Measurements from ENCODE around the gene CAMSAP2. TPM values are rescaled to one million over a fixed set of nuclear protein-coding genes. Genes with fewer than 3 reads are reported as not detected.

CAMSAP2 gene
- total and polyA plus RNA-seq, 5 donors from 2014 or later: 0.13 to 8.4 (median 0.60) TPM

- no peaks in the 10 kb centered on the region for H3K36me3 ChIP-seq (ENCODE audit: control insufficient read depth, insufficient read depth, low read length)
- H3K4me1 Mint-ChIP-seq: no peaks in the 10 kb centered on the region
- H3K27ac ChIP-seq (ENCODE audit: insufficient read depth, low read length, poor library complexity, severe bottlenecking): no peak overlapping the region
- ATAC-seq (ENCODE audit: low read depth in 2 of 2): no peak
- no peaks in the 10 kb centered on the region for H3K36me3 Mint-ChIP-seq
- no peak overlapping the region for H3K4me3 ChIP-seq (ENCODE audit: low read depth, low read length)
- no peaks in the 10 kb centered on the region for H3K4me1 ChIP-seq (ENCODE audit: control insufficient read depth, insufficient read depth, low read length, poor library complexity, severe bottlenecking)
- no peaks in the 10 kb centered on the region for H3K9me3 ChIP-seq (ENCODE audit: control insufficient read depth in 2 of 2, low read length in 2 of 2)
- no peak overlapping the region for H3K27ac Mint-ChIP-seq
- H3K9me3 Mint-ChIP-seq: peaks cover 0 to 3% (median 0%) of the 10 kb centered on the region in 7 donors
- no peak overlapping the region for H3K4me3 Mint-ChIP-seq
- no peak for DNase-seq
- no peaks in the 10 kb centered on the region for H3K27me3 ChIP-seq (ENCODE audit: control insufficient read depth, insufficient read depth, low read length)
- peaks cover 9% of the 10 kb centered on the region for H3K27me3 Mint-ChIP-seq
Observed at GRCh38 chr1:200706111-200706814, 32.4 kb upstream of the CAMSAP2 start.

GRCh38 chr1:200707116-200707515, 31.6 kb upstream of the CAMSAP2 start:
- no peak overlapping the region for H3K27ac ChIP-seq (ENCODE audit: insufficient read depth, low read length, poor library complexity, severe bottlenecking)
- no peak overlapping the region for H3K4me3 ChIP-seq (ENCODE audit: low read depth, low read length)
- peak overlapping the region in 1 of 3 donors; percentile 40 for H3K27ac Mint-ChIP-seq
- no peaks in the 10 kb centered on the region for H3K27me3 ChIP-seq (ENCODE audit: control insufficient read depth, insufficient read depth, low read length)
- no peaks in the 10 kb centered on the region for H3K4me1 Mint-ChIP-seq
- no peaks in the 10 kb centered on the region for H3K4me1 ChIP-seq (ENCODE audit: control insufficient read depth, insufficient read depth, low read length, poor library complexity, severe bottlenecking)
- no peaks in the 10 kb centered on the region for H3K36me3 Mint-ChIP-seq
- ATAC-seq (ENCODE audit: low read depth in 2 of 2): no peak
- peaks cover 8% of the 10 kb centered on the region for H3K27me3 Mint-ChIP-seq
- no peaks in the 10 kb centered on the region for H3K9me3 ChIP-seq (ENCODE audit: control insufficient read depth in 2 of 2, low read length in 2 of 2)
- DNase-seq: no peak
- peaks cover 0 to 3% (median 0%) of the 10 kb centered on the region in 7 donors for H3K9me3 Mint-ChIP-seq
- H3K4me3 Mint-ChIP-seq: no peak overlapping the region
- H3K36me3 ChIP-seq (ENCODE audit: control insufficient read depth, insufficient read depth, low read length): no peaks in the 10 kb centered on the region

GRCh38 chr1:200708161-200708560, 30.5 kb upstream of the CAMSAP2 start:
- no peak overlapping the region for H3K27ac ChIP-seq (ENCODE audit: insufficient read depth, low read length, poor library complexity, severe bottlenecking)
- Mint-ChIP-seq H3K4me3 (no peak overlapping the region), H3K4me1 (no peaks in the 10 kb centered on the region), H3K9me3 (peaks cover 0 to 2% (median 0%) of the 10 kb centered on the region in 7 donors), H3K27me3 (peaks cover 8% of the 10 kb centered on the region), H3K27ac (no peak overlapping the region), H3K36me3 (no peaks in the 10 kb centered on the region)
- H3K36me3 ChIP-seq (ENCODE audit: control insufficient read depth, insufficient read depth, low read length): no peaks in the 10 kb centered on the region
- ATAC-seq (ENCODE audit: low read depth in 2 of 2) (no peak), DNase-seq (no peak)
- no peaks in the 10 kb centered on the region for H3K4me1 ChIP-seq (ENCODE audit: control insufficient read depth, insufficient read depth, low read length, poor library complexity, severe bottlenecking)
- H3K27me3 ChIP-seq (ENCODE audit: control insufficient read depth, insufficient read depth, low read length): no peaks in the 10 kb centered on the region
- H3K9me3 ChIP-seq (ENCODE audit: control insufficient read depth in 2 of 2, low read length in 2 of 2): no peaks in the 10 kb centered on the region
- H3K4me3 ChIP-seq (ENCODE audit: low read depth, low read length): no peak overlapping the region

- Mint-ChIP-seq H3K9me3 (peaks cover 0 to 2% (median 0%) of the 10 kb centered on the region in 7 donors), H3K4me3 (no peak overlapping the region), H3K27me3 (peaks cover 8% of the 10 kb centered on the region), H3K36me3 (no peaks in the 10 kb centered on the region), H3K27ac (no peak overlapping the region), H3K4me1 (no peaks in the 10 kb centered on the region)
- H3K27ac ChIP-seq (ENCODE audit: insufficient read depth, low read length, poor library complexity, severe bottlenecking): no peak overlapping the region
- H3K4me1 ChIP-seq (ENCODE audit: control insufficient read depth, insufficient read depth, low read length, poor library complexity, severe bottlenecking): no peaks in the 10 kb centered on the region
- no peaks in the 10 kb centered on the region for H3K9me3 ChIP-seq (ENCODE audit: control insufficient read depth in 2 of 2, low read length in 2 of 2)
- DNase-seq (no peak), ATAC-seq (ENCODE audit: low read depth in 2 of 2) (no peak)
- H3K36me3 ChIP-seq (ENCODE audit: control insufficient read depth, insufficient read depth, low read length): no peaks in the 10 kb centered on the region
- H3K27me3 ChIP-seq (ENCODE audit: control insufficient read depth, insufficient read depth, low read length): peaks cover 2% of the 10 kb centered on the region
- H3K4me3 ChIP-seq (ENCODE audit: low read depth, low read length): no peak overlapping the region
Observed at GRCh38 chr1:200708769-200709168, 29.9 kb upstream of the CAMSAP2 start.

- H3K27ac Mint-ChIP-seq: peak overlapping the region in 1 of 3 donors; percentile 52
- no peak for DNase-seq
- no peaks in the 10 kb centered on the region for H3K36me3 Mint-ChIP-seq
Observed at GRCh38 chr1:200710166-200710565, 28.5 kb upstream of the CAMSAP2 start.

GRCh38 chr1:200714504-200715187, 24.0 kb upstream of the CAMSAP2 start:
- Mint-ChIP-seq H3K4me1 (peaks cover 0 to 4% (median 1%) of the 10 kb centered on the region in 4 donors), H3K27me3 (peaks cover 46% of the 10 kb centered on the region), H3K9me3 (peaks cover 0 to 3% (median 1%) of the 10 kb centered on the region in 7 donors), H3K4me3 (no peak overlapping the region), H3K27ac (no peak overlapping the region), H3K36me3 (no peaks in the 10 kb centered on the region)
- no peaks in the 10 kb centered on the region for H3K36me3 ChIP-seq (ENCODE audit: control insufficient read depth, insufficient read depth, low read length)
- H3K4me1 ChIP-seq (ENCODE audit: control insufficient read depth, insufficient read depth, low read length, poor library complexity, severe bottlenecking): no peaks in the 10 kb centered on the region
- H3K9me3 ChIP-seq (ENCODE audit: control insufficient read depth in 2 of 2, low read length in 2 of 2): no peaks in the 10 kb centered on the region
- no peak overlapping the region for H3K27ac ChIP-seq (ENCODE audit: insufficient read depth, low read length, poor library complexity, severe bottlenecking)
- peaks cover 7% of the 10 kb centered on the region for H3K27me3 ChIP-seq (ENCODE audit: control insufficient read depth, insufficient read depth, low read length)
- no peak overlapping the region for H3K4me3 ChIP-seq (ENCODE audit: low read depth, low read length)
- ATAC-seq (ENCODE audit: low read depth in 2 of 2) (no peak), DNase-seq (no peak)

More at GRCh38 chr1:200710166-200710565, 28.5 kb upstream of the CAMSAP2 start:
- Histone ChIP-seq H3K4me1 (ENCODE audit: control insufficient read depth, insufficient read depth, low read length, poor library complexity, severe bottlenecking) (no peaks in the 10 kb centered on the region), H3K4me3 (ENCODE audit: low read depth, low read length) (no peak overlapping the region), H3K9me3 (ENCODE audit: control insufficient read depth in 2 of 2, low read length in 2 of 2) (no peaks in the 10 kb centered on the region), H3K36me3 (ENCODE audit: control insufficient read depth, insufficient read depth, low read length) (no peaks in the 10 kb centered on the region), H3K27ac (ENCODE audit: insufficient read depth, low read length, poor library complexity, severe bottlenecking) (no peak overlapping the region), H3K27me3 (ENCODE audit: control insufficient read depth, insufficient read depth, low read length) (peaks cover 5% of the 10 kb centered on the region)
- Mint-ChIP-seq H3K27me3 (peaks cover 15% of the 10 kb centered on the region), H3K9me3 (peaks cover 0 to 3% (median 0%) of the 10 kb centered on the region in 7 donors), H3K4me3 (no peak overlapping the region), H3K4me1 (no peaks in the 10 kb centered on the region)
- no peak for ATAC-seq (ENCODE audit: low read depth in 2 of 2)

- Histone ChIP-seq H3K27me3 (ENCODE audit: control insufficient read depth, insufficient read depth, low read length) (peaks cover 7% of the 10 kb centered on the region), H3K27ac (ENCODE audit: insufficient read depth, low read length, poor library complexity, severe bottlenecking) (no peak overlapping the region), H3K4me3 (ENCODE audit: low read depth, low read length) (no peak overlapping the region), H3K9me3 (ENCODE audit: control insufficient read depth in 2 of 2, low read length in 2 of 2) (no peaks in the 10 kb centered on the region), H3K36me3 (ENCODE audit: control insufficient read depth, insufficient read depth, low read length) (no peaks in the 10 kb centered on the region), H3K4me1 (ENCODE audit: control insufficient read depth, insufficient read depth, low read length, poor library complexity, severe bottlenecking) (no peaks in the 10 kb centered on the region)
- Mint-ChIP-seq H3K27me3 (peaks cover 53% of the 10 kb centered on the region), H3K27ac (no peak overlapping the region), H3K4me1 (peaks cover 0 to 4% (median 1%) of the 10 kb centered on the region in 4 donors), H3K9me3 (peaks cover 0 to 2% (median 0%) of the 10 kb centered on the region in 7 donors), H3K4me3 (no peak overlapping the region), H3K36me3 (no peaks in the 10 kb centered on the region)
- ATAC-seq (ENCODE audit: low read depth in 2 of 2): no peak
- no peak for DNase-seq
Observed at GRCh38 chr1:200720199-200720598, 18.5 kb upstream of the CAMSAP2 start.

Measured in CD4-positive, CD25-positive, alpha-beta regulatory T cell (primary cell).